ENCODE measurements around the gene PDE2A. TPM values are rescaled to one million over a fixed set of nuclear protein-coding genes. Genes with fewer than 3 reads are reported as not detected.

The PDE2A gene
- total RNA-seq, 1 experiment from 2014 or later, result 0.74 TPM

DNA sequence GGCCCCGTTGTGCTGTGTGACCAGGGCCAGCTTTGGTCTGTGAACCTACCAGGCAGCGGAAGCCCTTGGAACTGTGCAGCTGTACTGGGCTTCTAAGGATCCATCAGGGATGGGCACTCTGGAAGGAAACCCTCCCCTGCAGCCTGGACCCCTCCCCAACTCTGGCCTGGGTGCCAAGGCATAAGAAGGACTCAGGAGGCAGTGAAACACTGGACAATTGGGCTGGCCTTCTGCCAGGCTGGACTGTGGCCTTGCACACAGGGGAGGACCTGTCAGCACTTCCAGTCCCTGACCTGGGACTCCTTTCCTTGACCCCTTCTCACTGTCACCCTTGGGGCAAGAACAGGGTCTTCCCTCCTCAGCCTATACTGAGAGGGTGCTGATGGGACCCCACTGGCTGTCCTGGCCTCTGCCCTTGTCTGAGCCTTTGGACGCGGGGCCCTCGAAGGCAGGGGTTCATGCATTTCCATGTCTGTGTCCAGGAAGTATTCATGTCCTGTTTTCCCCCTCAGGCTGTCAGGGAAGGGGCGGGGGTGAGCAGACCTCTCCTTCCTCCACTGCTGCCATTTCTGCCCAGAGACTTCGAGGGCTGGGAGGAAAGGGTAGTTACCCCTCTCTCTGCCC is 39.6 kb downstream of the PDE2A start:
- Histone ChIP-seq H3K9me3 (ENCODE audit: control insufficient read depth, insufficient read depth, low read depth, low read length) (no peaks in the 10 kb centered on the region), H3K27me3 (ENCODE audit: control insufficient read depth, insufficient read depth, low read length) (no peaks in the 10 kb centered on the region; the same call in 1 of the 2 replicates), H3K4me1 (ENCODE audit: control insufficient read depth, insufficient read depth, low read length) (no peaks in the 10 kb centered on the region), H3K36me3 (ENCODE audit: control insufficient read depth, insufficient read depth, low read length) (no peaks in the 10 kb centered on the region), H3K27ac (ENCODE audit: low read length) (no peak overlapping the region), H3K4me3 (ENCODE audit: low read depth in 2 of 2, low read length in 2 of 2) (no peak overlapping the region)
- in situ Hi-C loops (cut with HindIII; ENCODE audit: low pct_unique_long_range_greater_than_20kb, low sequenced_read_pairs) (no loop called here), intact Hi-C loops (cut with micrococcal nuclease; ENCODE audit: unreplicated experiment) (no loop called here)
- no peak for ATAC-seq
- BruUV-seq (replicated peaks), result no TSS peak
- DNase-seq (ENCODE audit: low read depth, low spot score), result no peak
- TF ChIP-seq, protein P1, sequence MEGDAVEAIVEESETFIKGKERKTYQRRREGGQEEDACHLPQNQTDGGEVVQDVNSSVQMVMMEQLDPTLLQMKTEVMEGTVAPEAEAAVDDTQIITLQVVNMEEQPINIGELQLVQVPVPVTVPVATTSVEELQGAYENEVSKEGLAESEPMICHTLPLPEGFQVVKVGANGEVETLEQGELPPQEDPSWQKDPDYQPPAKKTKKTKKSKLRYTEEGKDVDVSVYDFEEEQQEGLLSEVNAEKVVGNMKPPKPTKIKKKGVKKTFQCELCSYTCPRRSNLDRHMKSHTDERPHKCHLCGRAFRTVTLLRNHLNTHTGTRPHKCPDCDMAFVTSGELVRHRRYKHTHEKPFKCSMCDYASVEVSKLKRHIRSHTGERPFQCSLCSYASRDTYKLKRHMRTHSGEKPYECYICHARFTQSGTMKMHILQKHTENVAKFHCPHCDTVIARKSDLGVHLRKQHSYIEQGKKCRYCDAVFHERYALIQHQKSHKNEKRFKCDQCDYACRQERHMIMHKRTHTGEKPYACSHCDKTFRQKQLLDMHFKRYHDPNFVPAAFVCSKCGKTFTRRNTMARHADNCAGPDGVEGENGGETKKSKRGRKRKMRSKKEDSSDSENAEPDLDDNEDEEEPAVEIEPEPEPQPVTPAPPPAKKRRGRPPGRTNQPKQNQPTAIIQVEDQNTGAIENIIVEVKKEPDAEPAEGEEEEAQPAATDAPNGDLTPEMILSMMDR (IDR thresholded peaks at IDR 0.05), result no peak
- TF ChIP-seq TCF7L2 (IDR thresholded peaks at IDR 0.05; ENCODE audit: low read depth, low read length) (no peak), POLR2AphosphoS5 (IDR thresholded peaks at IDR 0.05; ENCODE audit: low read depth, low read length) (no peak), SIN3A (IDR thresholded peaks at IDR 0.05; ENCODE audit: borderline replicate concordance, insufficient read depth, low read depth, low read length) (no peak)
- ChIA-PET POLR2A (no interaction called here), CTCF (no interaction called here)

DNA sequence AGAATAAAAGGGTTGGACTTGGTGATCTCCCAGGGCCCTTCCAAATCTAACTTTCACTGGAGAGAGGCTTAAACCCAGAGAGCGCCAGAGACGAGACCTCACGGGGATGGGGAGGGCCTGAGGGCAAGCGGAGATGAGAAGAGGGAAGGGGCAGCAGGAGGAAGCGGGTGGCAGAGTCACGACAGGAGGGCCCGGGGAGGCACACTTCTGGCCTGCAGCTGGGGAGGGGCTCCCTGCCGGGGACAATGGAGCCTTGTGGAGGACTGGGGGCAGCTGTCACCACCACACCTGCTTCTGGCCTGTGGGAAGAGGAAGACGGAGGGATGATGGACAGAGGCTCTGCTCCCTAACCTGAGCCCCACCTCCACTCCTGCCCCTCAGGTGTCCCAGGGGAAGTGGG is 40.2 kb downstream of the PDE2A start:
- intact Hi-C loops (cut with micrococcal nuclease; ENCODE audit: unreplicated experiment), result no loop called here
- CTCF ChIA-PET, result no interaction called here

More for the DNA sequence above, 40.2 kb downstream of the PDE2A start:
- BruUV-seq (replicated peaks), result no TSS peak
- ATAC-seq (no peak), DNase-seq (ENCODE audit: low read depth, low spot score) (no peak)
- Histone ChIP-seq H3K4me1 (ENCODE audit: control insufficient read depth, insufficient read depth, low read length) (no peaks in the 10 kb centered on the region), H3K27me3 (ENCODE audit: control insufficient read depth, insufficient read depth, low read length) (no peaks in the 10 kb centered on the region; the same call in 1 of the 2 replicates), H3K9me3 (ENCODE audit: control insufficient read depth, insufficient read depth, low read depth, low read length) (no peaks in the 10 kb centered on the region), H3K27ac (ENCODE audit: low read length) (no peak overlapping the region), H3K4me3 (ENCODE audit: low read depth in 2 of 2, low read length in 2 of 2) (no peak overlapping the region), H3K36me3 (ENCODE audit: control insufficient read depth, insufficient read depth, low read length) (no peaks in the 10 kb centered on the region)
- TF ChIP-seq TCF7L2 (IDR thresholded peaks at IDR 0.05; ENCODE audit: low read depth, low read length), result no peak
- TF ChIP-seq POLR2AphosphoS5 (IDR thresholded peaks at IDR 0.05; ENCODE audit: low read depth, low read length), result no peak
- TF ChIP-seq, protein P1 (IDR thresholded peaks at IDR 0.05), result no peak
- no peak for TF ChIP-seq SIN3A (IDR thresholded peaks at IDR 0.05; ENCODE audit: borderline replicate concordance, insufficient read depth, low read depth, low read length)
- TF ChIP-seq, protein P2, sequence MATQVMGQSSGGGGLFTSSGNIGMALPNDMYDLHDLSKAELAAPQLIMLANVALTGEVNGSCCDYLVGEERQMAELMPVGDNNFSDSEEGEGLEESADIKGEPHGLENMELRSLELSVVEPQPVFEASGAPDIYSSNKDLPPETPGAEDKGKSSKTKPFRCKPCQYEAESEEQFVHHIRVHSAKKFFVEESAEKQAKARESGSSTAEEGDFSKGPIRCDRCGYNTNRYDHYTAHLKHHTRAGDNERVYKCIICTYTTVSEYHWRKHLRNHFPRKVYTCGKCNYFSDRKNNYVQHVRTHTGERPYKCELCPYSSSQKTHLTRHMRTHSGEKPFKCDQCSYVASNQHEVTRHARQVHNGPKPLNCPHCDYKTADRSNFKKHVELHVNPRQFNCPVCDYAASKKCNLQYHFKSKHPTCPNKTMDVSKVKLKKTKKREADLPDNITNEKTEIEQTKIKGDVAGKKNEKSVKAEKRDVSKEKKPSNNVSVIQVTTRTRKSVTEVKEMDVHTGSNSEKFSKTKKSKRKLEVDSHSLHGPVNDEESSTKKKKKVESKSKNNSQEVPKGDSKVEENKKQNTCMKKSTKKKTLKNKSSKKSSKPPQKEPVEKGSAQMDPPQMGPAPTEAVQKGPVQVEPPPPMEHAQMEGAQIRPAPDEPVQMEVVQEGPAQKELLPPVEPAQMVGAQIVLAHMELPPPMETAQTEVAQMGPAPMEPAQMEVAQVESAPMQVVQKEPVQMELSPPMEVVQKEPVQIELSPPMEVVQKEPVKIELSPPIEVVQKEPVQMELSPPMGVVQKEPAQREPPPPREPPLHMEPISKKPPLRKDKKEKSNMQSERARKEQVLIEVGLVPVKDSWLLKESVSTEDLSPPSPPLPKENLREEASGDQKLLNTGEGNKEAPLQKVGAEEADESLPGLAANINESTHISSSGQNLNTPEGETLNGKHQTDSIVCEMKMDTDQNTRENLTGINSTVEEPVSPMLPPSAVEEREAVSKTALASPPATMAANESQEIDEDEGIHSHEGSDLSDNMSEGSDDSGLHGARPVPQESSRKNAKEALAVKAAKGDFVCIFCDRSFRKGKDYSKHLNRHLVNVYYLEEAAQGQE (IDR thresholded peaks at IDR 0.05; ENCODE audit: insufficient read depth in 1 of 2, low read depth in 2 of 2, low read length in 1 of 2), result no peak
- POLR2A ChIA-PET, result no interaction called here
- in situ Hi-C loops (cut with HindIII; ENCODE audit: low pct_unique_long_range_greater_than_20kb, low sequenced_read_pairs), result no loop called here

Data from Panc1 (cell line).